HG02571 (cell line): ENCODE data around the gene MFSD6L.
"Not testable (repeated sequence)": the region's sequence is repeated elsewhere in the genome, so short reads cannot be mapped to it uniquely, and the experiment has no call there.

Experiments
- ATAC-seq: cut with Tn5 transposase; IDR thresholded peaks from one replicate; pipeline ENCODE4 v1.9.1; 2021; ENCODE audit warnings: mild to moderate bottlenecking, moderate library complexity; ENCODE audit not compliant: unreplicated experiment

MFSD6L gene

DNA sequence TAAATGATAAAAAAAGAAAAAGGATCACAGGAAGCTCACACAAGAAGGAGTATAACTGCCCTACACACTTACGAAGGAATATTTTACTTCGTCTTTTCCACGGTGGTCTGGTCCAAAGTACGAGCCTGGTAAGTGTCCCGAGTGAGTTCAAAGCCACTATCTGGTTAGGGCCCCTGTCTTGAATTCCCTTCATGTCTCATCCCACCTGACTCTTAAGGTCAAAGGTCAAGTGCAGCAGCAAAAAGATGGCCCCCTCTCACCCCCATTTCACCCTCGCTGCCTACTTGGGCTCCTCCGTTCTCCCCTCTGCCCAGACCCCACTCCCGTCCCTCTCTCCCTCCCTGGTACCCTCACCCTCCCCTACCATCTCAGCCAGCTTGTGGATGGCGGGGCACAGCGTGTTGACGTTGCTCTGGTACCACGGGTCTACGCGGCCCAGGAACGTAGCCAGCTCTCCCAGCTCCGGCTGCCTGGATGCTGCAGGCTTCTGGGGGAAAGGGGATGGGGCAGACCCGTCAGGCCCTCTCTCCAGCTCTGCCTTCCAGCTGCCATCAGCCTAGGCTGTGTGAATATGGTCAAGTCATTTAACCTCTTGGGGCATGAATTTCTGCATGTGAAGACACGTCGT, 27.8 kb upstream of the MFSD6L start:
- ATAC-seq = no peak

GRCh38 chr17:8825802-8826201, 26.6 kb upstream of the MFSD6L start:
- no peak for ATAC-seq

DNA sequence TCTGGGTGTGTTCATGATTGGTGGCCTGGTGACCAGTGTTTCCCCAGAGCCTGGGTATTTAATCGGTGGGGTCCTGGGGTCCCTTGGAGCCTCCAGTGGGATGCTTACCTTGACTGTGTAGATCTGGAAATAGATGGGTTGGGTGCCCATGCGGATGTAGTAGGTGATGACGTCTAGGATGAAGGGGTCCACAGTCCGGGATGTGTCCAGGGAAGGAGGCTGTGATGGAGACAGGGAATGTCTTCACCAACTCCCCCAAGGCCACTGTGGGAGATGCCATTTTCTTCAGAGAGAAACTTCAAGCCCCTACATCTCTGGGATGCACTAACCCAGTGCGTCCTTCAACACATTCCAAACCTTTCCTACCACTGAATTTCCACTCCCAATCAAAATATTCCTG, 24.1 kb upstream of the MFSD6L start:
- ATAC-seq = no peak

GRCh38 chr17:8822401-8823035, 23.4 kb upstream of the MFSD6L start:
- no peak for ATAC-seq

- ATAC-seq = no peak
Observed at GRCh38 chr17:8821446-8822105, 22.4 kb upstream of the MFSD6L start.

DNA sequence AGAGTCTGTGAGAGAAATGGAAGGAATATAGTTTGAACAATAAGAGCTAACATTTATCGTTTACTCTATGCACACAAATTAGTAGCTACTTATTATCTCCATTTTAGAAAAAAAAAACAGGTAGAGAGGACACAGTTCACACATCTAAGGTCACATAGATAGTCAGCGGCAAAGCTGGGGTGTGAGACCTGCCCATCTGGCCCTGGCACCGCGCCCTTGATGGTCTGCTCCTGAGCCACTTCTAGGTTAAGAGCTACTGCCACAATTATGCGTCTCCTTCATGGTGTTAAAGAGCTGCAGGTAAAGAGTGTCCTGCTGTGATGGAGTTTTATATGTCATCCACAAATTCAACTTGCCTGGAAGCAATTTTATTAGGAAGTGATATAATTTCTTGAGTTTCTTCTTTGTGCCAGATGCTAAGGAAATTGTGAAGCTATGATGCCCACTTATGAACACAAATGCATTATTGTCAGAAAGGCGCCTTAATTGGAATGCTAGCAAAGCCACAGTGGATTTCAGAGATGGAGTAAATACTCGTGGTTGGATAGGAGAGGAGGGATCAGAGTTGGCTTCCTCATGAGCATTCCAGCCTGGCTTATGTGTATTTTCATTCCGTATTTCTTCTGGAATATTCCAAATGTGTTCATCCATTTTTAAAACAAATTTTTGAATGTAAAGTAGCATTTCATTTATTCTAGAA, 21.3 kb upstream of the MFSD6L start:
- no peak for ATAC-seq

GRCh38 chr17:8818654-8819330, 19.6 kb upstream of the MFSD6L start:
- ATAC-seq = no peak

DNA sequence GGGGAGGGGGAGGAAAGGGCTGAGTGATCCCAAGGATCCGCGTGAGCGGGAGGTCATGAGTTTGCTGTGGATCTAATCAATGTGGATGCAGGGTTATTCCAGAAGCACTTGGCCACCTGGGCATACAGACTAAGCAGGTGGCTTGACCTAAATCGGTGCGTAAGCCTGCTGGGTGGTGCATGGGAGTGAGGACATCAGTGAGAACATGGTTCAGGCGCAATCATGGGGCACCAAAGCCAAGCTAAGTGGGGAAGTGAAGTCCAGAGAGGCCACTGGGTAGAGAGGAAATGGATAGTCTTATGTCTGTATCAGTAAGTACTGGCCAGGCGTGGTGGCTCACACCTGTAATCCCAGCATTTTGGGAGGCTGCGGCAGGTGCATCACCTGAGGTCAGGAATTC, 18.9 kb upstream of the MFSD6L start:
- no peak for ATAC-seq

DNA sequence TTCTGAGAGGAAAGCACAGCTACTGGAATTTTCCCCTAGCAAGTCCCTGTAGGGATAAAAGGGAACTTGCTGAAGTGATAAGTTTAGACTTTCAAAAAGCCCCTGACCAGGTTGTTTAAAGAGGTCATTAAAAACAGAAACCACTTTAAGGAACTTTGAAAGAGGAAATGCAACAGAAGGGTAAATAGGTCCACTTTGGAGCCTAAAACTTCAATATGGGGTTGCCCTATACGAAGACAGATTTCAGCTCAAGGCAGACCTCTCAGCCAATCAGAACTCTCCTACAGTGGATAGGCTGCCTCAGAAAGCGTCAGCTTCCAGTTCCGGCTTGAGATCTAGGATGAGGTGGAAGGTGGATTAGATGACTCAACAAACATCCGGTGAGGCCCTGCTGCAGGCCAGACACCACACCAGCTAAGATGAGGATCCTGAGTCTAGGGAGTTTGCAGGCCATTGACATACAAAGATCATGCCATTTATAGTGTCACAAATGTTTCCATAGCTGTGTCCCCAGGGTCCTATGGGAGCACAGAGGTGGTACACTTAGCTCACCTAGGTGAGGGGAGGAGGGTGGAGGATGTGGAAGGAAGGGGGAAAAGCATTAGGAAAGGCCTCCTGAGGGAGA, 7.9 kb upstream of the MFSD6L start:
- peak; percentile 68 for ATAC-seq

DNA sequence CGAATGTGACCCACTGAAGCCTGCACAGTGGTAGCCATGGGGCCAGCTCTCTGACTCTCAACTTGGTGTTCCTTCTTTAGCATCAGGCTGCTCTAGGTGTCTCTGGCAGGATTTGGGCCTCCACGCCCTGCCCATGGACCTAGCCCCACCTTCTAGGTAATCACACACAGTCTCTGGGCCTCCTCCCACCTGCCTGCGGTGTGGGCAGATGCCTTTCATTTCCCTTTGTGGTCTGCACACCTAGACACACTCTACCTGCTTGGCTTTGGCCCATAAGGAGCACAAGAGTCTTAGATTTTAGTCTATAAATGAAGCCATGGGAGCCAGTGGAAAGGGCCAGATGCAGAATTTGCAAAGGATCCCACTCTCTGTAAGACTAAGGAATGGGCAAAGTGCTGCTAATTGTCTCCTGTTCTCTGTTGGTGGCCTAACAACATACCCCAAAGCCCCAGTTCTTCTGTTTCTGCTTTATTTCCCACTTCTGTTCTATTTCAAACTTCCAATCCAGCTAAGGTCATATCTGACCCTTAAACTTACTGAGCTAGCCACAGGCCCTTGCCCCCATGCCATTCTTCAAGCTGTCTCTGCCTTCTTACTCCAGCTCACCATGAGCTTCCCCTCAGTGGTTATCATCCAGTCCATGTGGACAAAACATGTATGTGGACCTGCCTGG, 7.2 kb upstream of the MFSD6L start:
- no peak for ATAC-seq

- not testable (repeated sequence) for ATAC-seq
Observed at GRCh38 chr17:8805396-8805795, 6.2 kb upstream of the MFSD6L start.

- no peak for ATAC-seq
Observed at GRCh38 chr17:8803531-8804420, 4.6 kb upstream of the MFSD6L start.

DNA sequence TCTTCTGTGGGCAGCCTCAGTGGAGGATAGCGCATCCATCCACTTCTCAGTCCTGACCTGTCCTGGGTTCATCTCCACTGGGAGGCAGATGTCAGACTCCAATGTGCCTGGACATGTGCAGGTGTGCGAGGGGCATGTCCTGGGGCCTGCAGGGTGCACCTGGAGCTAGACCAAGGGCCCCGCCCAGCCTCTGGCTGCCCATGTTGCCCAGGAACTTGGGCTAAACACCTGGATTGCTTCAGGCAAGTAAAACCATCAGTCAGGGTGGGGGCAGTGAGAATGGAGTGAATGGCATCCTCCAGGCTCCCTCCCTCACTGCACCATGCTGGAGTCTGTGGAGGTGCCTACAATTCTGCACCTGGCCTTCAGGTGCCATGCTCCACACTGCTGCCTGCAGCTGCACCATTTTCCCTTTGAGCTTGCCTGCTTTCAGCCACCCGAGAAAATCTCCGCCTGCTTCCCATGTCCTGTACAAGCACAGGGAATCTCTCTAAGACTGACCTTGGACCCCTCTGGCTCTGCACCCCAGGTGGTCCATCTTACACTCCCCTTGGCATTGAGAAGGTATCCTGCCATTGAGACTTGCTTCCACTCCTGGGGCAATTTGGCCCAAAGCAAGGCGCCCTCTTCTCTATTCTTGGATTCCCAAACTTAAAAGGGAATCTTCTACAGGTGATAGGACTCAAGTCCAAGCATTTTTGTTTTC, 2.1 kb upstream of the MFSD6L start:
- ATAC-seq = no peak

DNA sequence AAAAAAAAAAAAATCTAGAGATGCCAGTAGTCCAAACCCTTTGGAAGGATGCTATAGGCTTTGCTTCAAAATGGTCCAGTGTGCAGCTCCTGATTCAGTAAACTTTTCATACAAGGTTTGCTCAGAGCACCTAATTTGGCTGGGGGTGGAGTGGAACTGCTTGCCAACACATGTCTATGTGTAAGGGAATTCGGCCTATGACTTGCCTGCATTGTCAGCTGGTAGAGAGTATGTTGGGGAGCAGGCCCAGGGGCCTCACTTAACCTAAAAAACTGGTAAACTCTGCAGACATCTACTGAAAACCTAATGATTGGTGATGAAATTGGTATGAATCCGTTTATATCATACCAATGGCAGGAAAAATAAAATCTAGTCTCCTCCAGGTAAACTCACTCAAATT, 1.5 kb upstream of the MFSD6L start:
- no peak for ATAC-seq

- ATAC-seq = no peak
Observed at GRCh38 chr17:8799570-8800212, 526 bp upstream of the MFSD6L start.

DNA sequence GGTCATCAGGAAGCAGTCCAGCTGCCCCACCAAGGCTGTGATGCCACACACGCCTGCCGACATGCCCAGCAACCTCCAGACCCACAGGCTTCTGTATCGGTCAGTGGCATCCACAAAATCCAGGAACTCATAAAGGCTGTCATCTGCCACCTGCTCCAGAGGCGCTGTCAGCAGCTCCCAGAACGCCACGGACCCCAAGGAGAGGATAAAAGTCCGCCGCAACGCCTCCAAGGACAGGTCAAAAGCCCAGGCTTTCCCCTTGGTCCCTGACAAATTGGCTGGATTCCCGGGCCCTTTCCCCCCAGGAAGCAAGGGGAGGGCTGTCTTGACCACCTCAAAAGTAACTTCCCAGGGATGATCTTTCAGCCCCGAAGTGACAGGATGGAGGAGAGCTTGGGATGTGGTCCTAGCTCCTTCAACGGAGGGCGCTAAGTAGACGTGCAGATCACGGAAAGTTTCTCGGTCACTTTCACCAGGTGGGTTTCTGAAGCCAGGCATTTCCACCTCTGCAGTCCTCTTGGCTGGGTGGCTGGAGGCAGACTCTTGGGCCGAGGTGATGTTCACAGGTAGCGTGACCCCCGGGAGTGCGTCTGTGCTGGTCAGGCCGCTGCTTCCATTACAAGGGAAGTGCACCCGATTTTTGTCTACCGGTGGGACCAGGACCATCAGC, 854 bp downstream of the MFSD6L start:
- no peak for ATAC-seq

- no peak for ATAC-seq
Observed at GRCh38 chr17:8797621-8798175, 1.5 kb downstream of the MFSD6L start.
